ENCODE data around the gene TAS1R1.

GRCh38 chr1:6507461-6507911 is 47.6 kb upstream of the TAS1R1 start:
- TF ChIP-seq EZH2 (IDR thresholded peaks at IDR 0.05) (no peak), POLR2AphosphoS5 (IDR thresholded peaks at IDR 0.05; ENCODE audit: borderline replicate concordance, low read depth, low read length) (no peak), FOXP2 (optimal IDR thresholded peaks at IDR 0.05; ENCODE audit: control extremely low read depth, extremely low read length, insufficient read depth) (no peak)

Data from SK-N-MC (cell line).